GM23338 (cell line): Measurements from ENCODE around the gene TREM2. TPM values are rescaled to one million over a fixed set of nuclear protein-coding genes. Genes with fewer than 3 reads are reported as not detected.

Source experiments
- ATAC-seq: fragments of 200-7000 bp; cut with Tn5 transposase; 3 replicates; pipeline ENCODE4 v1.9.1; 2020
- DNase-seq: peaks from one replicate; pipeline ENCODE4 v3.0.0-alpha.2; 2015; ENCODE audit warnings: low spot score
- H2AFZ ChIP-seq: fragments of 200-600 bp; sonication (generic); 2 replicates; pipeline ENCODE4 v1.8.0; 2016; ENCODE audit warnings: antibody characterized with exemption, mild to moderate bottlenecking, moderate library complexity
- H3F3A ChIP-seq: fragments of 200-600 bp; sonication (generic); replicated peaks from 2 replicates; pipeline ENCODE4 v1.8.0; 2017; ENCODE audit warnings: antibody characterized with exemption, mixed run types, low read depth
- H3K27ac ChIP-seq: fragments of 200-600 bp; sonication (generic); 2 replicates; pipeline ENCODE4 v1.6.1; 2016; ENCODE audit warnings: low read depth
- H3K27me3 ChIP-seq: fragments of 200-600 bp; sonication (generic); 2 replicates; pipeline ENCODE4 v1.8.0; 2016; ENCODE audit warnings: mild to moderate bottlenecking, mixed run types, moderate library complexity; ENCODE audit not compliant: insufficient read depth
- H3K36me3 ChIP-seq: fragments of 200-600 bp; sonication (generic); 2 replicates; pipeline ENCODE4 v1.8.0; 2016; ENCODE audit warnings: mild to moderate bottlenecking; ENCODE audit not compliant: insufficient read depth
- H3K4me1 ChIP-seq: fragments of 200-600 bp; sonication (generic); 2 replicates; pipeline ENCODE4 v1.8.0; 2016; ENCODE audit warnings: mild to moderate bottlenecking, moderate library complexity; ENCODE audit not compliant: insufficient read depth
- H3K4me2 ChIP-seq: fragments of 200-600 bp; sonication (generic); 2 replicates; pipeline ENCODE4 v1.7.1; 2017; ENCODE audit warnings: mixed run types
- H3K4me3 ChIP-seq: fragments of 200-600 bp; sonication (generic); 2 replicates; pipeline ENCODE4 v1.6.1; 2016; ENCODE audit warnings: mixed run types
- H3K79me2 ChIP-seq: fragments of 200-600 bp; sonication (generic); replicated peaks from 2 replicates; pipeline ENCODE4 v1.8.0; 2017; ENCODE audit warnings: mild to moderate bottlenecking; ENCODE audit not compliant: insufficient read depth
- H3K9me2 ChIP-seq: fragments of 200-600 bp; sonication (generic); 2 replicates; pipeline ENCODE4 v1.8.0; 2017; ENCODE audit not compliant: insufficient read depth
- H4K20me1 ChIP-seq: fragments of 200-600 bp; sonication (generic); replicated peaks from 2 replicates; pipeline ENCODE4 v1.8.0; 2017; ENCODE audit warnings: mild to moderate bottlenecking; ENCODE audit not compliant: insufficient read depth
- H3K27ac Mint-ChIP-seq: 2 replicates; pipeline ENCODE4 v1.8.0; 2020; ENCODE audit warnings: inconsistent platforms, mild to moderate bottlenecking, moderate library complexity, mixed read lengths
- H3K27me3 Mint-ChIP-seq: 3 replicates; pipeline ENCODE4 v1.8.0; 2022; ENCODE audit warnings: low read depth, mild to moderate bottlenecking, moderate library complexity, mixed read lengths, inconsistent platforms; ENCODE audit not compliant: insufficient read depth, poor library complexity
- H3K36me3 Mint-ChIP-seq: 3 replicates; pipeline ENCODE4 v1.8.0; 2021; ENCODE audit warnings: low read depth, mild to moderate bottlenecking, inconsistent platforms, moderate library complexity, mixed read lengths
- H3K4me1 Mint-ChIP-seq: 3 replicates; pipeline ENCODE4 v1.8.0; 2020; ENCODE audit warnings: mild to moderate bottlenecking, inconsistent platforms, mixed read lengths
- H3K4me3 Mint-ChIP-seq: 3 replicates; pipeline ENCODE4 v1.8.0; 2021; ENCODE audit warnings: moderate library complexity, mild to moderate bottlenecking, inconsistent platforms, mixed read lengths
- H3K9me3 Mint-ChIP-seq: 3 replicates; pipeline ENCODE4 v1.8.0; 2020; ENCODE audit warnings: moderate library complexity, mild to moderate bottlenecking, inconsistent platforms, mixed read lengths
- CREB1 ChIP-seq: fragments of 250-450 bp; sonication (Bioruptor Pico); IDR thresholded peaks from 2 replicates; pipeline ENCODE4 v1.5.0; 2020; ENCODE audit warnings: low read depth, mild to moderate bottlenecking, moderate library complexity
- CTCF ChIP-seq, 2 experiments: fragments of 200-600 bp in 1 of 2; sonication (generic) in 1 of 2; conservative IDR thresholded peaks; 2 replicates each; pipeline versions ENCODE4 v1.5.1 to v1.6.1; 2016 to 2017; ENCODE audit warnings: antibody characterized with exemption in 2 of 2, low read depth in 2 of 2, mild to moderate bottlenecking in 2 of 2, moderate library complexity in 1 of 2
- ETS1 ChIP-seq: IDR thresholded peaks from 2 replicates; pipeline ENCODE4 v1.6.1; 2016; ENCODE audit warnings: antibody characterized with exemption
- EZH2 ChIP-seq: fragments of 200-600 bp; sonication (generic); IDR thresholded peaks from one replicate; pipeline ENCODE4 v1.8.0; 2017; ENCODE audit warnings: antibody characterized with exemption, mild to moderate bottlenecking, low read depth; ENCODE audit not compliant: unreplicated experiment
- EZH2phosphoT487 ChIP-seq: fragments of 200-600 bp; sonication (generic); IDR thresholded peaks from one replicate; pipeline ENCODE4 v1.8.1; 2018; ENCODE audit warnings: antibody characterized with exemption; ENCODE audit not compliant: unreplicated experiment
- JUNB ChIP-seq: IDR thresholded peaks from one replicate; pipeline ENCODE4 v1.6.1; 2016; ENCODE audit warnings: antibody characterized with exemption; ENCODE audit not compliant: unreplicated experiment
- NANOG ChIP-seq: IDR thresholded peaks from 2 replicates; pipeline ENCODE4 v1.6.1; 2016; ENCODE audit warnings: antibody characterized with exemption, borderline replicate concordance
- POLR2AphosphoS5 ChIP-seq: IDR thresholded peaks from 2 replicates; pipeline ENCODE4 v1.6.1; 2016; ENCODE audit warnings: antibody characterized with exemption, low read depth
- REST ChIP-seq: IDR thresholded peaks from one replicate; pipeline ENCODE4 v1.6.1; 2018; ENCODE audit warnings: antibody characterized with exemption; ENCODE audit not compliant: unreplicated experiment
- STAT1 ChIP-seq: IDR thresholded peaks from one replicate; pipeline ENCODE4 v1.6.1; 2016; ENCODE audit warnings: antibody characterized with exemption; ENCODE audit not compliant: unreplicated experiment
- ZNF114 ChIP-seq: fragments of 250-450 bp; sonication (Bioruptor Pico); IDR thresholded peaks from 2 replicates; pipeline ENCODE4 v1.5.0; 2020; ENCODE audit warnings: mild to moderate bottlenecking, moderate library complexity
- ZNF331 ChIP-seq: fragments of 250-450 bp; sonication (Bioruptor Pico); IDR thresholded peaks from 2 replicates; pipeline ENCODE4 v1.5.0; 2020; ENCODE audit warnings: low read depth, mild to moderate bottlenecking, moderate library complexity
- ZNF462 ChIP-seq: fragments of 250-450 bp; sonication (Bioruptor Pico); IDR thresholded peaks from 2 replicates; pipeline ENCODE4 v1.5.0; 2020; ENCODE audit warnings: mild to moderate bottlenecking, moderate library complexity
- polyA plus RNA-seq: library from polyadenylated mRNA; unstranded; fragments of >200 nt; fragmentation: Nextera tagmentation; extraction: Ambion mirVana; gene quantifications from 2 replicates; pipeline ENCODE4 v1.2.1, GENCODE V29; 2016
- total RNA-seq: library from RNA; depleted of rRNA; stranded (reverse); fragments of >200 nt; shearing (Covaris generic); gene quantifications from 2 replicates; pipeline ENCODE4 v1.2.3, GENCODE V29; 2014

Gene TREM2
- total and polyA plus RNA-seq, 2 experiments from 2014 or later: not detected

GRCh38 chr6:41163419-41163717, 452 bp upstream of the TREM2 start:
- no peak for DNase-seq
- peaks cover 11% of the 10 kb centered on the region for H3K27me3 Mint-ChIP-seq

More at GRCh38 chr6:41163419-41163717, 452 bp upstream of the TREM2 start:
- no peaks in the 10 kb centered on the region for H3K4me1 ChIP-seq
- no peaks in the 10 kb centered on the region for H3K79me2 ChIP-seq
- no peaks in the 10 kb centered on the region for H3K36me3 Mint-ChIP-seq
- no peak overlapping the region for H3K4me3 Mint-ChIP-seq
- no peak overlapping the region for H3K4me2 ChIP-seq
- no peak overlapping the region for H3K27ac ChIP-seq
- TF ChIP-seq CTCF (conservative IDR thresholded peaks at IDR 0.05; ENCODE audit: low read depth in 2 of 2) (no peak), ZNF114 (no peak), NANOG (no peak), ZNF462 (CRISPR knock-in tag) (no peak), STAT1 (no peak), ETS1 (no peak), POLR2AphosphoS5 (no peak), JUNB (no peak), EZH2 (no peak), CREB1 (CRISPR knock-in tag) (no peak), EZH2phosphoT487 (no peak), REST (no peak), ZNF331 (CRISPR knock-in tag) (no peak)
- H3K9me3 Mint-ChIP-seq: no peaks in the 10 kb centered on the region
- H4K20me1 ChIP-seq: no peaks in the 10 kb centered on the region
- H3K27me3 ChIP-seq: no peaks in the 10 kb centered on the region
- no peak overlapping the region for H2AFZ ChIP-seq
- peaks cover 8% of the 10 kb centered on the region; the same call in 1 of the 2 replicates for H3K9me2 ChIP-seq
- no peak overlapping the region for H3K27ac Mint-ChIP-seq
- H3K4me3 ChIP-seq: no peak overlapping the region
- no peaks in the 10 kb centered on the region; the same call in 2 of the 3 replicates for H3K4me1 Mint-ChIP-seq
- ATAC-seq: no peak
- H3K36me3 ChIP-seq: no peaks in the 10 kb centered on the region
- H3F3A ChIP-seq: no peaks in the 10 kb centered on the region
